ENCODE measurements around the gene LARP6. TPM values are rescaled to one million over a fixed set of nuclear protein-coding genes. Genes with fewer than 3 reads are reported as not detected.

The LARP6 gene
- total and polyA plus RNA-seq, 2 donors (not counting 1 experiment from before 2014, with no cell fraction given) = not detected

- POLR2A ChIA-PET = interaction anchor here (1.0 kb wide), 1 partner anchor 1439 kb away, joined by 4 read pairs; no protein-coding TSS in a partner anchor
- DNase-seq (no peak), ATAC-seq (ENCODE audit: low read depth) (peak; percentile 18)
- Mint-ChIP-seq H3K27ac (peak overlapping the region; percentile 69), H3K27me3 (peaks cover 33% of the 10 kb centered on the region), H3K4me3 (peak overlapping the region; percentile 90), H3K9me3 (ENCODE audit: insufficient read depth) (no peaks in the 10 kb centered on the region), H3K4me1 (peaks cover 14% of the 10 kb centered on the region)
- Histone ChIP-seq H3K27ac (ENCODE audit: low read length in 2 of 2) (no peak overlapping the region), H2AFZ (ENCODE audit: insufficient read depth, low read depth, low read length, poor library complexity, severe bottlenecking) (peak overlapping the region; percentile 85), H3K36me3 (replicated peaks in 1 of 2; ENCODE audit: control extremely low read depth in 1 of 2, control insufficient read depth in 1 of 2, extremely low read depth in 1 of 2, insufficient read depth in 2 of 2, low read length in 1 of 2) (no peaks in the 10 kb centered on the region), H3K9me3 (ENCODE audit: control extremely low read depth in 1 of 3, control insufficient read depth in 2 of 3, insufficient read depth in 1 of 3, low read length in 2 of 3) (peaks cover 0 to 14% (median 0%) of the 10 kb centered on the region in 3 donors), H3K4me3 (ENCODE audit: control extremely low read depth in 1 of 5, extremely low read depth in 1 of 5, insufficient read depth in 1 of 5, low read depth in 2 of 5, low read length in 4 of 5) (peak overlapping the region; percentile 61 to 90 (median 67)), H3K4me1 (ENCODE audit: control insufficient read depth in 2 of 2, insufficient read depth in 2 of 2, low read length in 2 of 2) (peaks cover 17 to 19% of the 10 kb centered on the region in 2 donors), H3K9ac (ENCODE audit: low read length) (peak overlapping the region; percentile 68), H4K20me1 (ENCODE audit: control insufficient read depth, insufficient read depth, low read length, poor library complexity, severe bottlenecking) (no peaks in the 10 kb centered on the region), H3K4me2 (replicated peaks; ENCODE audit: low read depth, low read length, poor library complexity, severe bottlenecking) (peak overlapping the region; percentile 91), H3K79me2 (ENCODE audit: control insufficient read depth, insufficient read depth, low read length) (no peaks in the 10 kb centered on the region), H3K27me3 (replicated peaks in 1 of 4; ENCODE audit: control extremely low read depth in 1 of 4, control insufficient read depth in 3 of 4, insufficient read depth in 4 of 4, low read length in 3 of 4) (peaks cover 0 to 14% (median 8%) of the 10 kb centered on the region in 4 experiments)
- TF ChIP-seq, protein P1, sequence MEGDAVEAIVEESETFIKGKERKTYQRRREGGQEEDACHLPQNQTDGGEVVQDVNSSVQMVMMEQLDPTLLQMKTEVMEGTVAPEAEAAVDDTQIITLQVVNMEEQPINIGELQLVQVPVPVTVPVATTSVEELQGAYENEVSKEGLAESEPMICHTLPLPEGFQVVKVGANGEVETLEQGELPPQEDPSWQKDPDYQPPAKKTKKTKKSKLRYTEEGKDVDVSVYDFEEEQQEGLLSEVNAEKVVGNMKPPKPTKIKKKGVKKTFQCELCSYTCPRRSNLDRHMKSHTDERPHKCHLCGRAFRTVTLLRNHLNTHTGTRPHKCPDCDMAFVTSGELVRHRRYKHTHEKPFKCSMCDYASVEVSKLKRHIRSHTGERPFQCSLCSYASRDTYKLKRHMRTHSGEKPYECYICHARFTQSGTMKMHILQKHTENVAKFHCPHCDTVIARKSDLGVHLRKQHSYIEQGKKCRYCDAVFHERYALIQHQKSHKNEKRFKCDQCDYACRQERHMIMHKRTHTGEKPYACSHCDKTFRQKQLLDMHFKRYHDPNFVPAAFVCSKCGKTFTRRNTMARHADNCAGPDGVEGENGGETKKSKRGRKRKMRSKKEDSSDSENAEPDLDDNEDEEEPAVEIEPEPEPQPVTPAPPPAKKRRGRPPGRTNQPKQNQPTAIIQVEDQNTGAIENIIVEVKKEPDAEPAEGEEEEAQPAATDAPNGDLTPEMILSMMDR (IDR thresholded peaks at IDR 0.05) = no peak
- TF ChIP-seq EZH2 (IDR thresholded peaks at IDR 0.05; ENCODE audit: borderline replicate concordance, insufficient read depth, low read depth, low read length, poor library complexity, severe bottlenecking) = no peak
- intact Hi-C loops (cut with micrococcal nuclease) = loop anchor here (10.0 kb wide), 1 partner anchor 608 kb away; no protein-coding TSS in a partner anchor
- 3% methylated on average over 5 of the region's 10 CpGs for WGBS (ENCODE audit: insufficient coverage)
- CTCF ChIA-PET = no interaction called here
Observed at GRCh38 chr15:70892912-70893560, 39.1 kb upstream of the LARP6 start.
